GM21723 (cell line): ENCODE measurements around the gene CC2D1A.

Experiments
- ATAC-seq: cut with Tn5 transposase; IDR thresholded peaks from one replicate; pipeline ENCODE4 v1.9.1; 2021; ENCODE audit warnings: mild to moderate bottlenecking, moderate library complexity; ENCODE audit not compliant: unreplicated experiment

The CC2D1A gene

GRCh38 chr19:13876834-13877233, 29.2 kb upstream of the CC2D1A start, which contains the start of gene NANOS3:
Gene NANOS3, plus strand, starts transcription at chr19:13877134. Its CDS starts 115 bp downstream, at chr19:13877249.
- no peak for ATAC-seq

- no peak for ATAC-seq
These were observed 28.7 kb upstream of the CC2D1A start for GRCh38 chr19:13877303-13877702.

GRCh38 chr19:13880059-13881043, 25.6 kb upstream of the CC2D1A start:
- peak; percentile 77 for ATAC-seq

- no peak for ATAC-seq
These were observed 24.7 kb upstream of the CC2D1A start for GRCh38 chr19:13881251-13881691.

GRCh38 chr19:13881692-13882418, 24.1 kb upstream of the CC2D1A start:
- ATAC-seq = no peak

- no peak for ATAC-seq
These were observed 23.6 kb upstream of the CC2D1A start for GRCh38 chr19:13882419-13882795.

- no peak for ATAC-seq
These were observed 23.2 kb upstream of the CC2D1A start for GRCh38 chr19:13882836-13883235.

GRCh38 chr19:13883516-13884064, 22.4 kb upstream of the CC2D1A start:
- no peak for ATAC-seq

GRCh38 chr19:13884726-13885591, 21.0 kb upstream of the CC2D1A start:
- no peak for ATAC-seq

GRCh38 chr19:13885826-13886365, 20.1 kb upstream of the CC2D1A start:
- ATAC-seq = no peak

GRCh38 chr19:13887018-13887436, 19.0 kb upstream of the CC2D1A start:
- no peak for ATAC-seq

- no peak for ATAC-seq
These were observed 18.5 kb upstream of the CC2D1A start for GRCh38 chr19:13887517-13887916.

GRCh38 chr19:13888281-13888680, 17.7 kb upstream of the CC2D1A start:
- ATAC-seq = no peak

- no peak for ATAC-seq
These were observed 15.9 kb upstream of the CC2D1A start for GRCh38 chr19:13890136-13890535.

GRCh38 chr19:13892870-13893269, 13.1 kb upstream of the CC2D1A start:
- no peak for ATAC-seq

GRCh38 chr19:13894552-13894951, 11.4 kb upstream of the CC2D1A start:
- ATAC-seq = no peak

- ATAC-seq = no peak
These were observed 9.8 kb upstream of the CC2D1A start for GRCh38 chr19:13896227-13896626.

- ATAC-seq = no peak
These were observed 6.6 kb upstream of the CC2D1A start for GRCh38 chr19:13899393-13899792.

- no peak for ATAC-seq
These were observed 6.0 kb upstream of the CC2D1A start for GRCh38 chr19:13899912-13900584.
